T-helper 17 cell (primary cell): ENCODE data around the gene CYBB. TPM values are rescaled to one million over a fixed set of nuclear protein-coding genes. Genes with fewer than 3 reads are reported as not detected.
"Not testable (repeated sequence)": the region's sequence is repeated elsewhere in the genome, so short reads cannot be mapped to it uniquely, and the experiment has no call there.

ENCODE experiments used
- ATAC-seq: fragments of 150-1000 bp; cut with Tn5 transposase; 2 replicates; pipeline ENCODE4 v1.10.0; 2021; ENCODE audit warnings: mild to moderate bottlenecking, moderate library complexity
- DNase-seq, 3 donors: peaks; one replicate each; pipeline versions ENCODE4 v3.0.0 to v3.0.0-alpha.2; 2020 to 2021
- H3K9me3 ChIP-seq: one replicate; pipeline ENCODE4 v1.7.0; 2013; ENCODE audit warnings: low read length, mild to moderate bottlenecking; ENCODE audit not compliant: control insufficient read depth, poor library complexity, severe bottlenecking
- H3K27ac Mint-ChIP-seq: one replicate; pipeline ENCODE4 v1.8.0; 2022; ENCODE audit warnings: mild to moderate bottlenecking, moderate library complexity, mixed read lengths
- H3K27me3 Mint-ChIP-seq: one replicate; pipeline ENCODE4 v1.8.0; 2022; ENCODE audit warnings: mixed read lengths
- H3K36me3 Mint-ChIP-seq: one replicate; pipeline ENCODE4 v1.8.0; 2022; ENCODE audit warnings: low read depth, mixed read lengths
- H3K4me1 Mint-ChIP-seq: one replicate; pipeline ENCODE4 v1.8.0; 2022; ENCODE audit warnings: mild to moderate bottlenecking, mixed read lengths
- H3K4me3 Mint-ChIP-seq: one replicate; pipeline ENCODE4 v1.8.0; 2022; ENCODE audit warnings: mild to moderate bottlenecking, moderate library complexity, mixed read lengths
- total RNA-seq, 4 donors: library from RNA in 2 of 4; stranded (reverse) in 2 of 4; gene quantifications; one replicate each; pipeline ENCODE4 v1.2.3 and lab custom pipeline; 2022 to 2026

The CYBB gene
- total RNA-seq, 2 donors from 2014 or later = 2.3 to 15.5 TPM

DNA sequence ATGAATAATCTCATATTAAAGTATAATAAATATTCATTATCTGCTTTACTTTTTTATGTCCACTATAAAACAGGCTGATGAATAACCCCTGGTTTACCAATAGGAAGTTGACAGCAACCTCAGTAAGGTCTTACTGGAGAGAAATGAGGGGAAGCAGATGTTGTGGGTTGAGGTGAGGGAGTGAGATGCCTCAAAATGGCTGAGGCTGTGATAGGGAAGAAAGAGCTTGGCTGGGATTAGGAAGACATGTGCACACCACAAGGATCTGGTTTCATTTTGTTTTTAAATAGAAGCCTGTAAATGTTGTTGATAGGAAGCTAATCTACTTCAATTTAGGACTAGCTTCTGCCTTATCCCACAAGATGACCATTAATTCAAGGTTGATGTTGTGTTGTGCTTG is 14.4 kb upstream of the CYBB start:
- peaks cover 3% of the 10 kb centered on the region for H3K4me1 Mint-ChIP-seq
- H3K36me3 Mint-ChIP-seq = peaks cover 2% of the 10 kb centered on the region
- DNase-seq (no peak), ATAC-seq (no peak)
- no peak overlapping the region for H3K4me3 Mint-ChIP-seq
- H3K9me3 ChIP-seq = no peaks in the 10 kb centered on the region
- H3K27me3 Mint-ChIP-seq = no peaks in the 10 kb centered on the region
- no peak overlapping the region for H3K27ac Mint-ChIP-seq

DNA sequence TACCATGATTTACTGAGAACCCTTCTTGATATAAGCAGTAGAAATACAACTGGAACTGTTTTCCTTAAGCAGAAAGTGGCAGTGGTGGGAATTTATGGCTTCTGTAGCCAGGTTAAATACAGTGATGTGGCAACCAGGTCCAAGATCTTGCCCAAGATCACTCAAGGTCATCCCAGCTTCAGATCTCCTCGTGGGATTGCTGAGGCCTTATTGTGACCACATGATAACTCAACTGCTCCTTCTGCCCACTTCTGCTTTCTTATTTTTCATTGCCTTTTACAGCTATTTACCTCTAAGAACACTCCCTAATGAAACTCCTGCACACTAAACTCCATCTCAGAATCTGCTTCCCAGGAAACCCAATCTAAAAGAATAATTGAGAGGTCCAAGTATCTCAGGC is 12.4 kb upstream of the CYBB start:
- Mint-ChIP-seq H3K4me1 (peaks cover 3% of the 10 kb centered on the region), H3K36me3 (peaks cover 2% of the 10 kb centered on the region), H3K4me3 (no peak overlapping the region), H3K27ac (no peak overlapping the region), H3K27me3 (no peaks in the 10 kb centered on the region)
- no peaks in the 10 kb centered on the region for H3K9me3 ChIP-seq
- ATAC-seq (no peak), DNase-seq (no peak)

DNA sequence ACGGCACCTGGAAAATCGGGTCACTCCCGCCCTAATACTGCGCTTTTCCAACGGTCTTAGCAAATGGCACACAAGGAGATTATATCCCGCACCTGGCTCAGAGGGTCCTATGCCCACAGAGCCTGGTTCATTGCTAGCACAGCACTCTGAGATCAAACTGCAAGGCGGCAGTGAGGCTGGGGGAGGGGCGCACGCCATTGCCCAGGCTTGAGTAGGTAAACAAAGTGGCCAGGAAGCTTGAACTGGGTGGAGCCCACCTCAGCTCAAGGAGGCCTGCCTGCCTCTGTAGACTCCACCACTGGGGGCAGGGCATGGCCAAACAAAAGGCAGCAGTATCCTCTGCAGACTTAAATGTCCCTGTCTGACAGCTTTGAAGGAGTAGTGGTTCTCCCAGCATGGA is 11.0 kb upstream of the CYBB start:
- not testable (repeated sequence) for H3K9me3 ChIP-seq, H3K4me1 Mint-ChIP-seq, H3K27me3 Mint-ChIP-seq, H3K36me3 Mint-ChIP-seq, ATAC-seq, DNase-seq, H3K4me3 Mint-ChIP-seq, H3K27ac Mint-ChIP-seq

DNA sequence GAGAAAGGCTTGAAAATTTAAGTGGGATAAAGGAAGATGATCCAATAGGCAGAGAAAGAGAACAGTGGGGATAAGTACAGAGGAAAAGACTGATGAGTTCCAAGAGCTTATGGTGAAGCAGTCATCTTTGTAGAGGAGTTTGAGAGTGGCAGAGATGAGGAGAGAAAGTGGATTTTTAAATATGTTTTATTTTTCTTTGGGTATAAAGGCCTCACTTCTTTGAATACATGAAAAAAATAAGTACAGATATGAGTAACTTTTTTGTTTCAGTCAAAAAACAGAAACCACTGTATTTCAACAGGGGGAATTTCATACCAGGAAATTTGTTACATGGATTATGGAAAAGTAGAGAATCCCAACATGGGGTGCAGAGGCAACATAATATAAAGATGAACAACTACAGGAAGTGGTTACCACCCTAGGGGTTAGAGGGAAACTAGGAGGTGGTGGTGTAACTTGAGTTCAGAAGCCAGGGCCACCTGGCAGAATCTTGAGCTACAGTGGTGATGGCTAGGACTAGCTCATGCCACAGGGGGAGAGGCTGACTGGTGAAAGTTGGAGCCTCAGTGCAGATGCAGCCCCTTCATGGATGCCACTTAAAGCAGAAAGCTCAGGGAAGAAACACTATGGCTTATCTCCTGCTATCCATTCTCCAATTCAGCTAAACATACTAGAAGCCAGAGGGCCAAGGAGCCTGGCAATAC is 3.4 kb upstream of the CYBB start:
- H3K4me1 Mint-ChIP-seq = peaks cover 17% of the 10 kb centered on the region
- H3K36me3 Mint-ChIP-seq = no peaks in the 10 kb centered on the region
- H3K4me3 Mint-ChIP-seq = peak overlapping the region; percentile 25
- peak overlapping the region; percentile 73 for H3K27ac Mint-ChIP-seq
- H3K9me3 ChIP-seq = no peaks in the 10 kb centered on the region
- ATAC-seq (peak; percentile 33), DNase-seq (no peak)
- H3K27me3 Mint-ChIP-seq = no peaks in the 10 kb centered on the region

DNA sequence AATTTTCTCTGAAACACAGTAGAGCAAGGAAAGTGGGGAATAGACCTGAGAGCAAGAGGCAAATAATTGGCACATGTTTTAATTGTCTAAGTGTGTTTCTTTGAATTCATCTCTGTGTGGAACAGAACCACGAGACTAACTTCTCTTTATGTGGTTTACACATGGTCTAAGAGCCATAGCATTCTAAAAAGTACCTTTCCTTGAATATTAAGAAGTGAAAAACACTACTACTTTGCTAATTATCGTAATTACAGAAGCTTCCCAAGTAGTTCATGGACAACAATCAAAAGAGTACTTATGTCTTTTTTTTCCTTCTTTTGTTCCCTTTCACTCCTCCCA is 2.9 kb upstream of the CYBB start:
- peak; percentile 37 for ATAC-seq
- Mint-ChIP-seq H3K4me3 (peak overlapping the region; percentile 39), H3K27ac (peak overlapping the region; percentile 73), H3K27me3 (no peaks in the 10 kb centered on the region), H3K36me3 (no peaks in the 10 kb centered on the region), H3K4me1 (peaks cover 19% of the 10 kb centered on the region)
- DNase-seq = no peak
- H3K9me3 ChIP-seq = no peaks in the 10 kb centered on the region

DNA sequence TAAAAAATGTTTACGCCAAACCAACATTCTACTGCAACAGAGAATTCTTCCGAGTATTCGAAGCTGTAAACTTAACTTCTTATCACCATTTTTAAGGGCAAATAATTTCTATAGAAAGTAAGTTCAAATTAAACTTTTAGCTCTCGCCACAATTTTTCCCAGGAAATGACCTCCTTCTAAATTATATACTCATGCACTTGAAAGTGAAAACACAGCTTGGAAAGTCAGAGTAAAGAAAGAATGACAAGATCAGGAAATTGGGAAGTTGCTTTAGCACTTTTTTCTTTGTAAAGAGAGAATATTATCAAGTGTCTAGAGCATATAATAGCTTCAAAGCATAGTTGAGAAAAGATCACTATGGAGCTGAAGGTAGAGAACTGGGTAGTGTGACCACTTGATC is 1.2 kb downstream of the CYBB start:
- peaks cover 15% of the 10 kb centered on the region for H3K4me1 Mint-ChIP-seq
- no peak for ATAC-seq
- H3K36me3 Mint-ChIP-seq = no peaks in the 10 kb centered on the region
- no peaks in the 10 kb centered on the region for H3K27me3 Mint-ChIP-seq
- H3K4me3 Mint-ChIP-seq = no peak overlapping the region
- no peaks in the 10 kb centered on the region for H3K9me3 ChIP-seq
- no peak overlapping the region for H3K27ac Mint-ChIP-seq
- DNase-seq = no peak

DNA sequence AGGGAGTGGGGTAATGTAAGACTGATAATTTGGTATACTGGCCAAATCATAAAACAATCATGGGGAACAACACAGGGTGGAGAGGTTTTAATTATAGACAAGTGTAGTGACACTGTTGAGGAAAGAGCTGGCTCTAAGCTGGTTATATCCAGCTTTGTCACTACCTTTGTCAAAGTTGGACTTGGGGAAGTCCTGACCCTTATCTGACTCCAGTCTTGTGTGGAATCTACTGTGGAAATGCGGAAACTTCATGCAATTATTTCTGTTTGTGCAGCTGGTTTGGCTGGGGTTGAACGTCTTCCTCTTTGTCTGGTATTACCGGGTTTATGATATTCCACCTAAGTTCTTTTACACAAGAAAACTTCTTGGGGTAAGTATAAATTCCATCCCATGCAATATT is 2.0 kb downstream of the CYBB start:
- H3K36me3 Mint-ChIP-seq = no peaks in the 10 kb centered on the region
- DNase-seq (no peak), ATAC-seq (no peak)
- H3K27me3 Mint-ChIP-seq = no peaks in the 10 kb centered on the region
- no peak overlapping the region for H3K27ac Mint-ChIP-seq
- H3K4me1 Mint-ChIP-seq = peaks cover 14% of the 10 kb centered on the region
- no peaks in the 10 kb centered on the region for H3K9me3 ChIP-seq
- no peak overlapping the region for H3K4me3 Mint-ChIP-seq

DNA sequence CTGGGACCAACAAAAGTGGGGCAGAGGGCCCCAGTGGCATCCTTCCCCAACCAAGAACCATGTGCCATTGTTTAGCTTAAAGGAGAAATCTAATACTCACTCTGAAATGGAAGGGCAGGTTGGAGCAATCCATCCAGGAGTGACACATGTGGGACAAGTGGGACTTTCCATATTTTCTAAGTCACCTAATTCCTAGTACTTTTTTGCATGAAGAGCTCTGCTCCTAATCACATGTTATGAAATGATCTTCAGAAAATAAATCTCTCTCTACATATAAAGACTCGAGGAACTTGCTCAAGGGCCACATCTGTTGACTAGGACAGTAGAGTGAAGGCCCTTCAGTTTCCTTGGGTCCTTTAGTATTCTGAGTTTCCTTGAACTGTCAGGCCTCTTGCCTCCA is 2.5 kb downstream of the CYBB start:
- no peaks in the 10 kb centered on the region for H3K36me3 Mint-ChIP-seq

DNA sequence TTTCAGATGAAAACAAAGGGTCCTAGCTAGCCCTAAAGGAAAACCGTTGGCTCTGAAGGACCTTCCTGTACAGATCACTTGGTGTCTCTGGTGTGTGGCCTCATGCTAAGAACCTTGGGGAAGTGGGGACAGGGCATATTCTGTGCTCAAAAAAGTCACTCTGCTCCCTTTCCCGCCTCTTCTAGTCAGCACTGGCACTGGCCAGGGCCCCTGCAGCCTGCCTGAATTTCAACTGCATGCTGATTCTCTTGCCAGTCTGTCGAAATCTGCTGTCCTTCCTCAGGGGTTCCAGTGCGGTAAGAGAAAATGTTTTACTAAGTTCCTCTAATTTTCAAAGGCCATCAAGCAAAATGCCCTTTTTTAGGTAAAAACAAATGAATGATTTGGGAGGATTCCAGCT is 3.4 kb downstream of the CYBB start:
- no peak for DNase-seq
- no peaks in the 10 kb centered on the region for H3K9me3 ChIP-seq
- H3K36me3 Mint-ChIP-seq = no peaks in the 10 kb centered on the region
- no peak for ATAC-seq
- no peak overlapping the region for H3K4me3 Mint-ChIP-seq
- peaks cover 11% of the 10 kb centered on the region for H3K4me1 Mint-ChIP-seq
- no peaks in the 10 kb centered on the region for H3K27me3 Mint-ChIP-seq
- H3K27ac Mint-ChIP-seq = no peak overlapping the region

More for the DNA sequence above, 2.5 kb downstream of the CYBB start:
- Mint-ChIP-seq H3K4me3 (no peak overlapping the region), H3K27ac (no peak overlapping the region), H3K4me1 (peaks cover 13% of the 10 kb centered on the region), H3K27me3 (no peaks in the 10 kb centered on the region)
- H3K9me3 ChIP-seq = no peaks in the 10 kb centered on the region
- ATAC-seq (no peak), DNase-seq (no peak)

DNA sequence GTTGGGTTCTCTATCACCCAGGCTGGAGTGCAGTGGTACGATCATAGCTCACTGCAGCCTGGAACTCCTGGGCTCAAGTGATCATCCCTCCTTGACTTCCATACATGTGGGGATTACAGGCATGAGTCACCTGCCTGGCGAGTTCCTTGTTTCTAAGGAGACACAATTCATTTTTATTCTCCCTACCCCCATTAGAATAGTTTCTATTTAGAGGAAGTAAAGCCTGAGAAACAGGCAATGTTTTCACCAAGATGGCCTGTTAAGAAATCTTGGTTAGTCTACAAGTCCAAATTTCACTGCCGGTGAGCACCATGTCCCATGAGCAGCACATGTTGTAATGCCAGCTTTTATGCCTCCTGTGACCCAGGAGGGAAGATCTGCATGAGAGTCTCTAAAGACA is 5.7 kb downstream of the CYBB start:
- no peak overlapping the region for H3K4me3 Mint-ChIP-seq
- no peak for DNase-seq
- H3K9me3 ChIP-seq = no peaks in the 10 kb centered on the region
- peak overlapping the region; percentile 81 for H3K27ac Mint-ChIP-seq
- H3K36me3 Mint-ChIP-seq = no peaks in the 10 kb centered on the region
- H3K4me1 Mint-ChIP-seq = peaks cover 11% of the 10 kb centered on the region
- no peak for ATAC-seq
- no peaks in the 10 kb centered on the region for H3K27me3 Mint-ChIP-seq

DNA sequence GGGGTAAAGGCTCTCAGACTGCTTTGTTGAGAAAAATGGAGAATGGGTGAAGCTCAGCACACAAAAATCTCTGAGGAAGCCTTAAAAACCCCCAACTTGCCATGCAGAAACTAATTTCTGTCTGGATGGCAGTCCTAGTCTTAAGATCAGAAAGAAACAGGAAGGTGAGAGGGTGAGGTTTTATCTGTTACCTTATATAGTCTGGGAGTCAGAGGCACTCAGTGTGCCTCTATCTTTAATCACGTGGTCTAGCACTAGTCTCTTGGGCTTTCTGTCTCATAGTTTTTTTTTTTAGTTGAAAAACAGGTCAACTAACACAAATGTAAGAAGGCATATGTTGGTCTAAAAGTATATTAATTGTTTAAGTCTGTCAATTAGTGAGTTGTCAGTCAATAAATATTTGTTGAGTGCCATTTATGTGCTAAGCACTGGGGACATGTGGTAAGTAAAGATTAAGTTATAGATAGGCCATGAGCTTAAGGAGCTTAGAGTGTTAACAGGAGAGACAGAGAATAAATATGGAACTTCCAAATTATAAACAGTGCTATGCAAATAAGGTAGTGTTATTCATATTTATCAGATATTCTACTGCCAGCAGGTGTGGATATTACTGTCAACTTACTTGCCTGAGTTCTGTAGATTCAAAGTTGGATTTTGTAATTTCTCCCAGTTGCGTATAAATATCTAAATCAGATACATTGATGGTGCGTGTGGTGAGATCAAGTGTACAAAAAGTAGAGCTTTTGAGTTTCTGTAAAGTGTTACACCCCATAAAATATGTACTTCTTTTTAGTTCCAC is 7.0 kb downstream of the CYBB start:
- DNase-seq (no peak), ATAC-seq (peak; percentile 85)
- Mint-ChIP-seq H3K4me3 (peak overlapping the region; percentile 49), H3K27me3 (no peaks in the 10 kb centered on the region), H3K36me3 (no peaks in the 10 kb centered on the region), H3K4me1 (peaks cover 9% of the 10 kb centered on the region), H3K27ac (peak overlapping the region; percentile 81)
- no peaks in the 10 kb centered on the region for H3K9me3 ChIP-seq

DNA sequence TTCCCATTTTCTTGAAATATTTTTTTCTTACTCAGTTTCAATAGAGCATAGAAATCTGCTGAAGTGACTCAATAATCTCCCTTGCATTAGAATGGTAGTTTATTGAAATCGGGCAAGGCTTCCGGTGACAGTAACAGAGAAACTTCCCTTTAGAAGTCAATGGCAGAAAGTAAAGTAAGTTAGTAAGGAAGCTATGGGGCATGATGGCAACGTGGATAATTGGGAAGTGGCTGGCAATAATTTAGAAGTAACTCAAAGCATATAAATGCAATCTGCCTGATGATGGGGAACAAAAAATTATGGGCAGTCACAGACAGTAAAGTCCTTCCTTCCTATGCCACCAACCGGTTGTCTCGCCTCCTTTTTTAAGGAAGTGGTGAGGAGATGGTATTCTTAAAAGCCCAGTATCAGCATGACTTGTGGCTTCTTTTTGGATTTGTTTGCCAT is 7.6 kb downstream of the CYBB start:
- no peaks in the 10 kb centered on the region for H3K9me3 ChIP-seq
- peaks cover 9% of the 10 kb centered on the region for H3K4me1 Mint-ChIP-seq
- H3K27me3 Mint-ChIP-seq = no peaks in the 10 kb centered on the region
- H3K36me3 Mint-ChIP-seq = no peaks in the 10 kb centered on the region
- DNase-seq (no peak), ATAC-seq (no peak)
- H3K27ac Mint-ChIP-seq = no peak overlapping the region
- H3K4me3 Mint-ChIP-seq = no peak overlapping the region

DNA sequence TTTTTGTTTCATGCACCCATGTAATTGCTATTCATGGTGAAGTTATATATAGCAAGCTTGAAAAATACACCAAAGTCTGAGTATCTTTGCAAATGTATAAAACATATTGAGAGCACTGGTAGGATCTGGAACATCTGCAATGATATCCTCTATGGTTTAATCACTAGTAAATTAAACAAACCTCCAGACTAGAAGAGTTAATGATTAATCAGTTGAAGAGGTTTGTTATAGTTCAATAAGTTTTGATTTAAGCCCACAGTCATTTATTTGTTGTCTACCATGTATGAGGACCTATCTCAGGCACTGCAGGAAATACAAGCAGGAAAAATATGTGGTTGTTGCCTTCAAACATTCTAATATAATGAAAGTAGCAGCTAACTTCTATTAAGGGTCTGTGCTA is 16.5 kb downstream of the CYBB start:
- no peak for ATAC-seq

DNA sequence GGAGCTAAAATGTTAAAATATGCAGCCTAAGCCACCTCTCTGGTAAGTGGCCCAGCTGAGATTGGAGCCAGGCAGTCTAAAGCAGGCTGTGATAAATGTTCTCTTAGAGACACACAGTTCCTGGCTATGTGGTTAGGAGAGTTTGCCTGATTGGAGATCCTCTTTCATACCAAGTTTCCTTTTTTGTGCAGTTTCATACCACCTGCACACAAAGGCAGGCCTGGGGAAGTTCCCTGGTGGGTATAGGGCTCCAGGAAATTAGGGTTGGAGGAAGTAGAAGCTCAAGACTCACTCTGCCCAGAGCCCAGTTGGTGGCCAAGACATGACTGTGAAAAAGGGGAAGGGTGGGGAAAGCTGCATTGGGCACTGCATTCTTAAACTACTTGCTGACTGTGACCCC is 16.9 kb downstream of the CYBB start:
- no peaks in the 10 kb centered on the region for H3K9me3 ChIP-seq
- ATAC-seq (peak; percentile 63), DNase-seq (no peak)
- peaks cover 3% of the 10 kb centered on the region for H3K4me1 Mint-ChIP-seq
- H3K4me3 Mint-ChIP-seq = no peak overlapping the region
- no peak overlapping the region for H3K27ac Mint-ChIP-seq
- H3K36me3 Mint-ChIP-seq = no peaks in the 10 kb centered on the region
- no peaks in the 10 kb centered on the region for H3K27me3 Mint-ChIP-seq

More for the DNA sequence above, 16.5 kb downstream of the CYBB start:
- H3K36me3 Mint-ChIP-seq = no peaks in the 10 kb centered on the region
- no peak for DNase-seq
- H3K27me3 Mint-ChIP-seq = no peaks in the 10 kb centered on the region
- H3K9me3 ChIP-seq = no peaks in the 10 kb centered on the region
- H3K4me1 Mint-ChIP-seq = peaks cover 3% of the 10 kb centered on the region
- no peak overlapping the region for H3K27ac Mint-ChIP-seq
- H3K4me3 Mint-ChIP-seq = no peak overlapping the region
